GM19099 (cell line): ENCODE data around the gene IFNG-AS1.

Experiments
- POLR2A ChIP-seq: IDR thresholded peaks from 3 replicates; pipeline ENCODE4 v1.6.1; 2011; ENCODE audit warnings: low read depth; ENCODE audit not compliant: insufficient read length; ENCODE audit errors: extremely low read depth

Gene IFNG-AS1

GRCh38 chr12:67989184-67989920 lies at the start of gene IFNG-AS1:
TSS of gene IFNG-AS1 (plus strand) at chr12:67989447.
- no peak for TF ChIP-seq POLR2A

- no peak for TF ChIP-seq POLR2A
These were observed 49.6 kb upstream of the IFNG-AS1 start for GRCh38 chr12:67939611-67940010.

GRCh38 chr12:67940780-67941243 lies 48.4 kb upstream of the IFNG-AS1 start:
- TF ChIP-seq POLR2A: no peak

GRCh38 chr12:67942724-67943123 lies 46.5 kb upstream of the IFNG-AS1 start:
- TF ChIP-seq POLR2A: no peak

- no peak for TF ChIP-seq POLR2A
These were observed 45.9 kb upstream of the IFNG-AS1 start for GRCh38 chr12:67943141-67943892.

- no peak for TF ChIP-seq POLR2A
These were observed 45.2 kb upstream of the IFNG-AS1 start for GRCh38 chr12:67944093-67944492.

- no peak for TF ChIP-seq POLR2A
These were observed 36.5 kb upstream of the IFNG-AS1 start for GRCh38 chr12:67952787-67953186.

GRCh38 chr12:67957383-67957782 lies 31.9 kb upstream of the IFNG-AS1 start:
- no peak for TF ChIP-seq POLR2A

GRCh38 chr12:67958187-67958586 lies 31.1 kb upstream of the IFNG-AS1 start:
- TF ChIP-seq POLR2A: no peak

GRCh38 chr12:67964456-67964855 lies 24.8 kb upstream of the IFNG-AS1 start:
- TF ChIP-seq POLR2A: no peak

- no peak for TF ChIP-seq POLR2A
These were observed 22.7 kb upstream of the IFNG-AS1 start for GRCh38 chr12:67966560-67966959.

- no peak for TF ChIP-seq POLR2A
These were observed 20.9 kb upstream of the IFNG-AS1 start for GRCh38 chr12:67968321-67968720.

GRCh38 chr12:67968725-67969124 lies 20.5 kb upstream of the IFNG-AS1 start:
- no peak for TF ChIP-seq POLR2A

GRCh38 chr12:67969134-67969802 lies 20.0 kb upstream of the IFNG-AS1 start:
- TF ChIP-seq POLR2A: no peak

- no peak for TF ChIP-seq POLR2A
These were observed 11.6 kb upstream of the IFNG-AS1 start for GRCh38 chr12:67977668-67978067.

GRCh38 chr12:67980391-67980790 lies 8.9 kb upstream of the IFNG-AS1 start:
- TF ChIP-seq POLR2A: no peak
